Activated CD8-positive, alpha-beta memory T cell treated with anti-CD3 and anti-CD28 coated beads for 4 hours (primary cell): ENCODE measurements around the gene OR2C1.

Source experiments
- DNase-seq, 2 donors: peaks; one replicate each; pipeline ENCODE4 v3.0.0-alpha.2; 2020; ENCODE audit warnings: low read depth in 2 of 2

OR2C1 gene

DNA sequence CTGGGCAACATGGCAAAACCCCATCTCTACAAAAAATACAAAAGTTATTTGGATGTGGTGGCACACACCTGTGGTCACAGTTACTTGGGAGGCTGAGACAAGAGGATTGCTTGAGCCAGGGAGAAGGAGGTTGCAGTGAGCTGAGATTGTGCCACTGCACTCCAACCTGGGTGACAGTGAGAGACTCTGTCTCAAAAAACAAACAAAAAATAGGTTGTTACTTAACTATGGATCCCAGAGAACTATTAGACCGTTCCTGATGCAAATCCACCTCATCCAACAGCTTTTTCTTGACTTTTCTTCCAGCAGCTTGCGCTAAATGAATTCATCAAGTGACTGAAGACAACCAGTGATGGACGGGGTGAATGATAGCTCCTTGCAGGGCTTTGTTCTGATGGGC is at the start of gene OR2C1:
Gene OR2C1, plus strand, starts transcription at position 301 of the 400 bp plus-strand sequence. Its CDS starts 52 bp downstream, at position 353.
- no peak for DNase-seq

DNA sequence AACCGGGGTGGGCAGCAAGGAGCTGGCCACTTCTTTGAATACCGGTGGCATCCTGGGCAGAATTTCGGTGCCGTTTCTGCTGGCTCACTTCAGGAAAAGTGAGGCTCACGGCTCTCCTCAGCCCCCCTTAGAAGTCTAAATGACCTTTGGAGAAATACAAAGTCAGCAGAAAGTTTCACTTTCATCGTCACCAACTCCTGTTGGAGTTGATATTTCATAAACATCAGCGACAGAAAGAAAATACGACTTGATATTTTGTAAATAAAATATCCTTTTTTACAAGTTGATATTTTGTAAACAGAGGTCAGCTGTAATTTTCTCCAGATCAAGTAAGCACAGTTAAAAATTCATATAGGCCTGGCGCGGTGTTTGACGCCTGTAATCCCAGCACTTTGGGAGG is 49.6 kb upstream of the OR2C1 start:
- DNase-seq = no peak

DNA sequence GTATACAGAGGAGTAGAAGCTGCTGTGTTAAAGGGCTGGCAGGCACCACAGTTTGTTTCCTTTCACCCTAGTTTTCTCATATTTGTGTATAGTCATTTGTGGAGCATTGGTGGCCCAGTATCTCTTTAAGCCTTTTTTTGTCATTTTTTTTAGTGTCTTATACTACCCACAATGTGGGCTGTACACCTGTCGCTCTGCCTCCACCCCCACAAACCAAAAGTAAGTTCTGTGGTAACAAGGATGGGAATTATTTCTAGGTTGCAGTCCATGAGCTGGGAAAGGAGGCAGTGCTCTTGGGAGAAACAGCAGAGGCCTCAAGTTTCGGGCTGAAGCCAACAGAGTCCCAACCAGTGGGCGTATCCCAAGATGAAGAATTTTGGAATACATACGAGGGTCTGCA is 44.2 kb upstream of the OR2C1 start:
- DNase-seq = no peak

DNA sequence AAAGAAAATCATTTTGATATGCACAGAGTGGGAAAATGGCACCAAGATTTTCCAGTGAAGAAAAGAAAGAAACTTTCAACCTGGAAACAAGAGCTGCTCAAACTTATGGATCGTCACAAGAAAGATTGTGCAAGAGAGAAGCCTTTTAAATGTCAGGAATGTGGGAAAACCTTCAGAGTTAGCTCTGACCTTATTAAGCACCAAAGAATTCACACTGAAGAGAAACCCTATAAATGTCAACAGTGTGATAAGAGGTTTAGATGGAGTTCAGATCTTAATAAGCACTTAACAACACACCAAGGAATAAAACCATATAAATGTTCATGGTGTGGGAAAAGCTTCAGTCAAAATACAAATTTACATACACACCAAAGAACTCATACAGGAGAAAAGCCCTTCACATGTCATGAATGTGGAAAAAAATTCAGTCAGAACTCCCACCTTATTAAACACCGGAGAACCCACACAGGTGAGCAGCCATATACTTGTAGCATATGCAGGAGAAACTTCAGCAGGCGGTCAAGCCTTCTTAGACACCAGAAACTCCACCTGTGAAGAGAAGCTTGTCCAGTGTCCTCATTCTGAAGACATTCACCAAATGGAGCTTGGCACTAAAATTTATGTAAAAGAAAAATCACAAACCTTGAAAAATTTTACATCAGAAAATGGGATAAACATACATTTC is 38.2 kb upstream of the OR2C1 start:
- DNase-seq = no peak

DNA sequence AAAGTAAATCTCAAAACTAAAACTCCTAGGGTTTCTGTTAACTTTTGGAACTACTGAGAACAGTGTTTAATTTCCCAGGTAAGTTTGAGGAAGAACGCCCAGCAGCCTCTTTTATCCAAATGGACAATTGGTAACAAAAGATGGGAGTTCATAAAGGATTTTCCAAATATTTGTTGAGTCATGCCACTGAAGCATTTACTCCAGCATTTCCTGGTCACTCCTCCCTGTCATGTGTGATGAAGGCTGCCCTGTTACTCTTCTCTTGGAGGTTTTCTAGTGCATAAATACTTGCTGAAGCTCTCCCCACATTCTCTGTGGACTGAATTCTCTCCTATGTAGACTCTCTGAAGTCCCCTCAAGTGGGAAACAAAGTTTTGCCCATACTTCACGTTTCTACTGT is 33.9 kb upstream of the OR2C1 start:
- DNase-seq = no peak

DNA sequence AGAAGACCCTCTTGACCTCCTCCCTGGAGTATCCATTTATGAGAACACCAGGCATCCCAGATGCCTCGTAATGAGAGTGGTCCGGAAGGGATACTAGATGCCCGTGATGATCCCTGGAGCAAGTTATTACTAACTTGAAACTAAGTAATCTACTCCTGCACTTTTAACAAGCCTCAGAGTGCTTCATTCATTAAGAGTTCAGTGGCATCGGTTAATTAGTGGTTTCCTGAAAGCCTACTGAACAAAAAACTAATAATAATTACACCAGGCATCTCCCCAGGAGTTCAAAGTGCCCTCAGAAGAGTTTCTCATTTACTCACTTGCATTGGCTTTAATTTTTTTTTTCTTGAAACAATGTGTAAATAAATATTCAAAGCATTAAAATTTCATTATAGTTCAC is 28.2 kb upstream of the OR2C1 start:
- DNase-seq = no peak

DNA sequence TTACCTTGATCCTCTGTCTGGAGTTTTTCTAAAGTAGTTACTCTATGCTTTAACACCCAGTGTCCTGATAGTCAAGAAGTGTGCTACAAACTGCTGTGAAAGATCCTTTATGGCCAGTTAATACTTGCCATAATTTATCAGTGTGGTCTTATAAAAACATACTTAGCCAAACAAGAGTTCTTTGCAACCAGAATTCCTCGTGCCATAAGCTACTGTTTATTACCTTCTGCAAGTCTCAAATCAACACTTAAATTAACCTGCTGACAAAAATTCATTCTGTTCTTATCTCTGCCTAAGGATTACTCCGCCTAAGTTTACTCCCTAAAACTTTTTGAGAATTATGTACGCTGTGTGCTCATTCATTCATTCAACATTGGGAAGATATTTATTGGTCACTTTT is 27.6 kb upstream of the OR2C1 start:
- no peak for DNase-seq

DNA sequence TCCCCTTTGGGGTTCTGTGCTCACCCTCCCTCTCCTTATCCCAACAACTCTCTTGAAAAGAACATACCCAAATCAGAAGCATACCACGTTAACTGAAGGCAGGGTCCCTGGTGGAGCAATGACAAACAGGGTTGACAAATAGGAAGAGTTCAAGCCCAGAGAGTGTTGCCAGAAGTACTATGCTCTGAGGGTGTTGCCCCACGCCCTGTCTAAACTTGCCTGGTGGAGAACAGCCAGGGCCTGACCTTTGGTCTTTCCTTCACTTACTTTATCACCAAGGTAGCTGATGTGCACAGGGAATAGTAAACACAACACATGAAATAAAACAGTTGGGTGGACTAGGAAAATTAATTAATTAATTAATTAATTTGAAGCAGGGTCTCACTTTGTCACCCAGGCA is 27.0 kb upstream of the OR2C1 start:
- no peak for DNase-seq

DNA sequence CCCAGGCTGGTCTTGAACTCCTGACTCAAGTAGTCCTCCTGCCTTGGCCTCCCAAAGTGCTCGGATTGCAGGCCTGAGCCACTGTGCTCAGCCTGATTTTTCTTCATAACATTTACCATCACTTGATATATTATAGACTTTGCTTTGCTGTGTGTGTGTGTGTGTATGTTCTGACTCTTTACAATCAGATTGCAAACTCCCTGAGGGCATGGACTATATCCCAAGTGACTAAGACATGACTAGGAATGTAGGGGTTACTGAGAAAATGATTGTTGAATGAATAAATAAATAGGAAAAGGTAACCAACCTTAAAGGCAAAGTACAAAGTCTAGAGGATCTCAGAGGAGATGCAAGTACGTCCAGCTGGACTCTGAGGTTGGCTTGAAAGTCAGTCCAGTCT is 9.6 kb upstream of the OR2C1 start:
- no peak for DNase-seq

DNA sequence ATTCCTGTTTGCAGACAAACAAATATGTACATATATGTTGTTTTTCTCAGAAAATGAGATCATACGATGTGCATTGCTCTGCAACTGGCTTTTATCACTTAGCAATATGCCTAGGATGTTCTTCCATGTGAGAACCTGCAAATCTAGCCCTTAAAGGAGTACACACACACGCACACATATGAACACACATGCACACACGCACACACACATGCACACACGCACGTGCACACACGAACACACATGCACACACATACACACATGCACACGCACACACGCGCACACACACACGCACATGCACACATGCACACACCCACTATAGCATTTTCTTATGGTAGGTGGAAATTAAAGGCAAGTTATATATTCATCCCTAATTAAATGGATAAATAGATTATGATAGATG is 8.1 kb upstream of the OR2C1 start:
- no peak for DNase-seq

DNA sequence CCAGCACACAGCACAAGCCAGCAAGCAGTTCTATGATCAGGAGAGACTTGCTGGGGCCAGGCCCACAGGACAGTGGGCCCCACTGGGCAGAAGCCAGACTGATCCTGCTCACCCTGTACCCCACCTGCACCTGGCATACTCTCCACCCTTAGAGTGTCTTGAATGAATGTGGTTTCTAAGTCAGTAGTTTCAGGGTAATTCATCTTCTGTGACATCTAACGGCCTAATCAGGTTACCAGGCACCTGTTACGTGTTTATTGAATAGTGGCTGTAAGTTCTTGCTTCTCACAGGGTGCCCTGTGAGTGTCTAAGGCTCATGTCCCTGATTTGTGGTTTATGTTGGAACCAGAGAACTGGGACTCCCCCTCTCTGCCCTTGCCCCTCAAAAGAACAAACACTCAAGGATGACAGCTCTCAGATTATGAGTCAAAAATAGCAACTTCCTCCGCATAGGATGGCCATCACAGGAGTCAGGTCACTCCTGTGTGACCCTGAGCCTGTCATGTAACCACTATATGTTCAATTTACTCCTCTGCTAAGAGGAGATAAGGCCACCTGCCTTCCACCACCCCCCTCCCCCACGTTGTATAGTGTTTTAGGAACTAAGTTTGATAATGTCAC is 7.0 kb upstream of the OR2C1 start:
- DNase-seq = no peak

DNA sequence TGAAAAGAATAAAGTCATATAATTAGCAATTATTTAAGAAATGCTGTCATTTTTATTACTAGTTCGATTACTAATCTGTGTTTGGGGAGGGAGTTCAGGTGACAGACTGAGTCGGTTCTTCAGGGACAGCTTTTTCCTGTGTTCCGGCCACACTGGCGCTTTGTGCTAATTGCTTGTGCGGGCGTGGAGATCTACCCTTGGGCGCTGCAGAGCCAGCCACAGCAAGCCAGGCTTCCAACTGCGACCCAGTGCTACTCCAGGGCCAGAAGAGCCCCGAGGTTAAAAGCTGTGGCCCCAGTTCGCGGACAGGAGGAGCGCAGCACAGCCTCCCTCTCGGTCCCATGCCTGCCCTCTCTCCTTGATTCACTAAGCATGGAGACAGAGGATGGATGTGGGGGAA is 6.5 kb upstream of the OR2C1 start:
- no peak for DNase-seq

DNA sequence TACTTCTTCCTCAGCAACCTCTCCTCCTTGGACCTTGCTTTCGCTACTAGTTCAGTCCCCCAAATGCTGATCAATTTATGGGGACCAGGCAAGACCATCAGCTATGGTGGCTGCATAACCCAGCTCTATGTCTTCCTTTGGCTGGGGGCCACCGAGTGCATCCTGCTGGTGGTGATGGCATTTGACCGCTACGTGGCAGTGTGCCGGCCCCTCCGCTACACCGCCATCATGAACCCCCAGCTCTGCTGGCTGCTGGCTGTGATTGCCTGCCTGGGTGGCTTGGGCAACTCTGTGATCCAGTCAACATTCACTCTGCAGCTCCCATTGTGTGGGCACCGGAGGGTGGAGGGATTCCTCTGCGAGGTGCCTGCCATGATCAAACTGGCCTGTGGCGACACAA is 429 bp downstream of the OR2C1 start:
- no peak for DNase-seq

DNA sequence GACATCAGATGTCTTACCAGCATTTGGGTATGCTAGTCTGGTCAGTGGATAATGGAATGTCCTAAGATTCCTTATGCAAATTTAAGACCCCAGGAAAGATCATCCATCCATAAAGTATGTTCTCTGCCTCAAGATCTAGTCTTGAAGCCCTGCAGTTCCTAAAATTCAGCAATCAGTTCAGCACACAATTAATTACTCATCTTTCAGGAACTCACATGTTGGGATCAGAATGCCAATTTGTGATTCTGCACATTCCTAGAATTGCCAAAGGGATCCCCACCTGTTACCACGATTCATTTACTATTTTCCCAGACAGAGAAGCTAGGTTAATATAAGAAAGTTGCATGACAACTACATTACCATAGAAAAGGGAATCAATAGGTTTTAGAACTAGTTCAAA is 3.2 kb downstream of the OR2C1 start:
- no peak for DNase-seq

DNA sequence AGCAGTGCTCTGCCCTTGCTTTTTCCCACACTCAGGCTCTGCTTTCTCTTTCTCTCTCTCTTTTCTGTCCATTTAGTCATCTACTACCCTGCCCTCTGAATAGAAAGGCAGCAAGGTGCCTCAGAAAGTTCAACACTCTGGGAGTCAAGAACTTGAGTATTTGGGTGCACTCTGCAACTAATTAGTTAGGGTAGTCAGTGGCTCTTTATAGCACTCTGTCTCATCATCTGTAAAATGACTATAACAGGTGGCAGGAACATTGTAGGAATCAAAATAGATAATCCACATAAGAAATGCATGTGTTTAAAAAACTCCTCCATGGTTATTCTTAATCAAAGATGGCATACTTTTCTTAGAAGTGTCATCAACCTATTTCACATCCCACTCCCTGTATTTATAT is 7.2 kb downstream of the OR2C1 start:
- no peak for DNase-seq

DNA sequence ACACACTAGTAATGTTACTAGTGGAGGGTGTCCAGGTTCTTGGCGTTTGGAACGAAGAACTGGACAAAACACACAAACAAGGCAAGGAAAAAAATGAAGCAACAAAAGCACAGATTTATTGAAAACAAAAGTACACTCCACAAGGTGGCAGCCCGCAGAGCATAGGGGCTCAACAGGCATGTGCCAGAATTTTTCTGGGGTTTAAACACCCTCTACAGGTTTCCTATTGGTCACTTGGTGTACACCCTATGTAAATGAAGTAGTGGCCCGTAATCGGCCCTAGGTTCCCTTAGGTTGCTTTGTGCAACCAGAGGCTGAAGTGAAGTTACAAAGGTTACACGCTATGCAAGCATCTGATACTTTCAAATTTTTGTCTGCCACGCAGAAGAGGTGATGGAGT is 8.1 kb downstream of the OR2C1 start:
- DNase-seq = no peak

DNA sequence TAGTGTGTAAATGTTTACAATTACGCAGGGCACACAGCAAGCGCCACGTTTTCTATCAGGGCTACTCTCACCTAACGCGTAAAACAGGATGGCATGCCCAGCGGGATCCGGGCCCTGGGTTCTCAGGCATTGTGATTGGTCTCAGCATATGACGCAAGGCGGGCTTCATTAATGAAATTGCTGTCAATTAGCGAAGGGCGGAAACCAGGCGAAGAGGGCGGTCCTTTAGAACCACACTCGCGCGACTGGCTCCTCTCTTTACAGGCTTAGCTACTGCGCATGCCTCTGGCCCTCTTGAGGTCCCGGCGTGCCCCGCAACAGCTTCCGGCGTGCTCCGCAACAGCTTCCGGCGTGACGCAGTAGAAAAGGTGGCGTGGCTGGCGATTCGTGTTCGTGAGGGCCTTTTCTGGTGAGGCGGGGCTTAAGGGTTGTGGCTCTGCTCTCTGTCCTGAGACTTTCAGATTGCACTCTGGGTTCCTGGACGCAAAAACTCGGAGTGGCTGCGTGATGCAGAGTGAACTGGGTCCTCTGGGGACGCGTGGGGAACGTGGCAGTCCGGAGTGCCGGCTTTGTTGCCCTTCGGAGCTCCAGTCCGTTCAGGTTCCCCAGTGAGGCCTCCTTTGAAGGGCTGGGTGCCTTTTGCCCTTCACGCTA is 9.2 kb downstream of the OR2C1 start:
- peak; percentile 66 to 81 for DNase-seq

DNA sequence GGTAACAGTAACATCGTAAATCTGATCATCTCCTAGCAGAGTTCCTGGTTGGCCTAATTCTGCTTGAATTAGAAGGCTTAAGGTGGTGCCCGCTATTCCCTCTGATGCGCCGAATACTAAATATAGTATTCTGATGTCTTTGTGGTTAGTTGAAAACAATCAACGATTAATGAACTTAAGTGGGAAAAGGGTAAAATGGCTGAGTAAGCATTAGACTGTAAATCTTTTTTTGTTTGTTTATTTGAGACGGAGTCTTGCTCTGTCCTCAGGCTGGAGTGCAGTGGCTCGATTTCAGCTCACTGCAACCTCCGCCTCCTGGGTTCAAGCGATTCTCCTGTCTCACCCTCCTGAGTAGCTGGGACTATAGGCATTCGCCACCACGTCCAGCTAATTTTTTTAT is 13.4 kb downstream of the OR2C1 start:
- DNase-seq = no peak

DNA sequence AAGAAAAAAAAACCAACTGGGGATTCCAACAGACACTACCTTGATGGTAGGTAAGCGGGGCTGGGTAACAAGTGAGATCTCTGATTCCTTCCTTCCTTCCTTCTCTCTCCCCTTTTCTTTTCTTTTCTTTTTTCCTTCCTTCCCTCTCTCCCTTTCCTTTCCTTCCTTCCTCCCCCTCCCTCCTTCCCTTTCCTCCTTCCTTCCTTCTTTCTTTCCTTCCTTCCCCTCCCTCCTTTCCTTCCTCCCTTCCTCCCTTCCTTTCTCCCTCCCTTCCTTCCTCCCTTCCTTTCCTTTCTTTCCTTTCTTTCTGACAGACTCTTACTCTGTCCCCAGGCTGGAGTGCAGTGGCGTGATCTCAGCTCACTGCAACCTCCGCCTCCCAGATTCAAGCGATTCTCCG is 20.0 kb downstream of the OR2C1 start:
- DNase-seq = no peak

DNA sequence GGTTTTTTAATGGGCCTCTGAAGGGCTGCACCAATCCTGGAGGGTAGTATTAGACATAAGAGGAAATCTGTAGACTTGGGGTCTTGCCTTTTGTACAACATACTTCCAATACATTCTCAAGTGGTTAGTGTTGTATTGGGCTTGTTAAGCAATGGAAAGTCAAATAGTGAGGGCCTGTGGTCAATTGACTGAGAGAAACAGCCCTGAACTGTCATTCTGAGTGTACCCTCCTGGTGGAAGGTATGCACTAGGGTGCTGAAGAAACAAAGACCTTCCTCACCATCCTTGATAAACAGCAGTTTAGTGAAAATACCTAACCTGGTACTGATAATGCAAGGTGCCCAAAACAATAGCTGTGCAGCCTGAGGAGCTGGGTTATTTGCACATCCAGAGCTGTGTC is 22.2 kb downstream of the OR2C1 start:
- no peak for DNase-seq

DNA sequence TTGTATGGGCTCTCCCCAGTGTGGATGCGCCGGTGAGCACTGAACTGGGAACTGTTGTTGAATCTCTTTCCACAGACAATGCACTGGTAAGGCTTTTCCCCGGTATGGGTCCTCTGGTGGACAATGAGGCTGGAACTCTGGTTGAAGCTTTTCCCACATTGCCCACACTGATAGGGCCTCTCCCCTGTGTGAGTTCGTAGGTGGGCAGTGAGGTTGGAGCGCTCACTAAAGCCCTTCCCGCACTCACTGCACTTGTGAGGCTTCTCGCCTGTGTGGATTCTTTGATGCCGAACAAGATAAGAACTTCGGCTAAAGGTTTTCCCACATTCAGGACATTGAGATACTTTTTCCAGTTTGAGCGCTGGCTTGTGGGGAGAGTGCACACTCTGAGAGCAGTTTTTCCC is 27.4 kb downstream of the OR2C1 start:
- no peak for DNase-seq

DNA sequence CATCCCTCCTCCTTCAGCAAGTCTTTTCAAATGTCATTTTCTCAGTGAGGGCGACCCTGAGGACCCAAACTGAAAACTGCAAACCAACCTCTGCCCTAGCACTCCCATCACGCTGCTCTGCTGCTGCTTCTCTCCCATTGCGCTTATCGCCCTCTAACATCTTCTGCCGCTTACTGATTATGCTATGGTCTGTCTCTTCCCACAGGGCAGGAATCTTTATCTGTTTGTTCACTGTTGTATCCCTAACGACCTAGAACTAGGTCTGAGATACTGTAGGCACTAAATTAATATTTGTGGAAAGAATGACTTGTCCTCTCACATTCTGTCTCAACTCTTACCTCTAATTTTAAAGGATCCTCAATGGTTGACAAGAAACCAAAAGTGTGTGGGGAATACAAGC is 32.6 kb downstream of the OR2C1 start:
- no peak for DNase-seq

DNA sequence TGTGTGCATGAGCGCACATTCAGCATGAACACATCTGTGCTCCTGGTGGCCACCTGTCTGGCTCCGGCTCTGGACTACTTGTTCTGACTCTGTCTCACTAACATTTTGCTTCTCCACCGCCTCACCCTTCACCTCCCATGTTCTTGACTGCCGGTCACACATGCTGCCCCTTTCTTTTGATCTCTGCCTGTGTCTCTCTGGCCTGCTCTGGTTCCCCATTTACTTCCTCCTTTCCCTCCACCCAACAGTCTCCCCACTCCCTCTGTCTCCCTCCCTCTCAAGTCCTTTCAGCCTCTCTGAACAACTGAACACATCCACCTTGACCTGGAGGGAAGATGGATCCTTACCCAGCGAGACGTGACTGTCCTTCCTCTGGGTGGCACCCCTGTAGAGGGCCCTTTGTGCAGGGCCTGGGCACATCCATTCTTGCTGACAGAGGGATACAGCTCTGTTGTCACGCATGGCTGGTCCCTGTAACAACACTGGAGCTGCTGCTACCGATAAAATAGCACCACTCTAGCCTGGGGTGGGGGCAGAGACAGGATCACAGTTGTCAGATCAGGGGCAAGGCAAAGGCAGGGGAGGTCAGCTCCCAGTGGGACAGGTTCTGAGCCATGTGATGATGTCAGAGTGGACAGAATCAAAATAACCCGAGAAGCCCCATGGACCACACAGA is 34.1 kb downstream of the OR2C1 start:
- DNase-seq = no peak
